GM12878 (cell line): ENCODE measurements around the gene ATP5F1D. TPM values are rescaled to one million over a fixed set of nuclear protein-coding genes. Genes with fewer than 3 reads are reported as not detected.

Source experiments
- BCL3 ChIP-seq: IDR thresholded peaks from 2 replicates; pipeline ENCODE4 v1.6.1; 2011; ENCODE audit warnings: borderline replicate concordance, low read depth, mild to moderate bottlenecking, moderate library complexity, low read length; ENCODE audit not compliant: insufficient read depth, poor library complexity, severe bottlenecking
- BMI1 ChIP-seq: fragments of 450-650 bp; IDR thresholded peaks from 2 replicates; pipeline ENCODE4 v1.6.1; 2016; ENCODE audit warnings: mild to moderate bottlenecking, moderate library complexity, borderline replicate concordance
- CBFB ChIP-seq: IDR thresholded peaks from 2 replicates; pipeline ENCODE4 v1.6.1; 2016; ENCODE audit warnings: antibody characterized with exemption, low read depth
- CHD2 ChIP-seq: IDR thresholded peaks from 2 replicates; pipeline ENCODE4 v1.6.1; 2011; ENCODE audit warnings: low read depth, low read length, improper control_type of control experiment, borderline replicate concordance
- CREB1 ChIP-seq: IDR thresholded peaks from 2 replicates; pipeline ENCODE4 v1.6.1; 2012; ENCODE audit warnings: low read depth, mild to moderate bottlenecking, inconsistent platforms
- CREM ChIP-seq: IDR thresholded peaks from 2 replicates; pipeline ENCODE4 v1.6.1; 2014; ENCODE audit warnings: antibody characterized with exemption, low read depth
- ETV6 ChIP-seq, 2 experiments: fragments of 450-650 bp in 1 of 2; IDR thresholded peaks in 1 of 2; conservative IDR thresholded peaks in 1 of 2; 2 replicates each; pipeline ENCODE4 v1.6.1; 2014; ENCODE audit warnings: antibody characterized with exemption in 1 of 2, borderline replicate concordance in 1 of 2, low read depth in 1 of 2, mild to moderate bottlenecking in 1 of 2, moderate library complexity in 1 of 2
- EZH2 ChIP-seq: IDR thresholded peaks from 2 replicates; pipeline ENCODE4 v1.6.1; 2012; ENCODE audit warnings: low read depth, mild to moderate bottlenecking, control low read depth, inconsistent platforms, low read length, borderline replicate concordance; ENCODE audit not compliant: control insufficient read depth
- FOS ChIP-seq: IDR thresholded peaks from 3 replicates; pipeline ENCODE4 v1.6.1; 2011; ENCODE audit warnings: borderline replicate concordance; ENCODE audit not compliant: insufficient read length; ENCODE audit errors: extremely low read depth
- IKZF2 ChIP-seq, 2 experiments: fragments of 450-650 bp; IDR thresholded peaks; 2 replicates each; pipeline ENCODE4 v1.6.1; 2017; ENCODE audit warnings: mild to moderate bottlenecking in 2 of 2, moderate library complexity in 2 of 2
- KLF5 ChIP-seq: fragments of 450-650 bp; IDR thresholded peaks from 2 replicates; pipeline ENCODE4 v1.6.1; 2014; ENCODE audit warnings: mild to moderate bottlenecking; ENCODE audit not compliant: partially characterized antibody
- MTA2 ChIP-seq: fragments of 450-650 bp; IDR thresholded peaks from 2 replicates; pipeline ENCODE4 v1.6.1; 2016; ENCODE audit warnings: low read depth, mild to moderate bottlenecking, moderate library complexity
- NFIC ChIP-seq: IDR thresholded peaks from 2 replicates; pipeline ENCODE4 v1.6.1; 2012; ENCODE audit warnings: low read depth, mild to moderate bottlenecking, inconsistent platforms, low read length, moderate library complexity
- NFYB ChIP-seq: IDR thresholded peaks from 2 replicates; pipeline ENCODE4 v1.6.1; 2011; ENCODE audit warnings: low read depth, mild to moderate bottlenecking, low read length, improper control_type of control experiment, moderate library complexity; ENCODE audit not compliant: insufficient read depth
- PAX8 ChIP-seq: fragments of 450-650 bp; IDR thresholded peaks from 2 replicates; pipeline ENCODE4 v1.6.1; 2017; ENCODE audit warnings: mild to moderate bottlenecking, moderate library complexity
- PML ChIP-seq: IDR thresholded peaks from 2 replicates; pipeline ENCODE4 v1.6.1; 2012; ENCODE audit warnings: low read length, inconsistent platforms
- RB1 ChIP-seq: fragments of 450-650 bp; formaldehyde crosslinking; IDR thresholded peaks from 2 replicates; pipeline ENCODE4 v1.6.1; 2017; ENCODE audit warnings: mild to moderate bottlenecking, borderline replicate concordance
- RCOR1 ChIP-seq: conservative IDR thresholded peaks from 2 replicates; pipeline ENCODE4 v1.6.1; 2012; ENCODE audit warnings: low read depth, low read length, improper control_type of control experiment
- RFX5 ChIP-seq: IDR thresholded peaks from 2 replicates; pipeline ENCODE4 v1.6.1; 2011; ENCODE audit warnings: low read depth, low read length, improper control_type of control experiment
- RUNX3 ChIP-seq: IDR thresholded peaks from 2 replicates; pipeline ENCODE4 v1.6.1; 2012; ENCODE audit warnings: low read length, inconsistent platforms
- SP1 ChIP-seq: IDR thresholded peaks from one replicate; pipeline ENCODE4 v1.6.1; 2011; ENCODE audit warnings: low read depth, low read length
- SUPT20H ChIP-seq: IDR thresholded peaks from 2 replicates; pipeline ENCODE4 v1.6.1; 2011; ENCODE audit warnings: low read depth, mild to moderate bottlenecking, low read length, moderate library complexity, borderline replicate concordance; ENCODE audit not compliant: control insufficient read depth
- SUZ12 ChIP-seq: fragments of 200-600 bp; sonication (generic); IDR thresholded peaks from one replicate; pipeline ENCODE4 v1.6.1; 2018; ENCODE audit warnings: antibody characterized with exemption, mild to moderate bottlenecking; ENCODE audit not compliant: unreplicated experiment
- TARDBP ChIP-seq: IDR thresholded peaks from 2 replicates; pipeline ENCODE4 v1.6.1; 2016; ENCODE audit warnings: borderline replicate concordance
- TCF12 ChIP-seq: IDR thresholded peaks from 2 replicates; pipeline ENCODE4 v1.6.1; 2011; ENCODE audit warnings: low read depth, mild to moderate bottlenecking, low read length
- TCF3 ChIP-seq: IDR thresholded peaks from 2 replicates; pipeline ENCODE4 v1.6.1; 2012; ENCODE audit warnings: low read depth, mild to moderate bottlenecking, low read length, borderline replicate concordance; ENCODE audit not compliant: insufficient read depth
- ZNF24 ChIP-seq: fragments of 450-650 bp; IDR thresholded peaks from 2 replicates; pipeline ENCODE4 v1.6.1; 2017; ENCODE audit warnings: antibody characterized with exemption, mild to moderate bottlenecking
- ZNF274 ChIP-seq: IDR thresholded peaks from one replicate; pipeline ENCODE4 v1.8.0; 2011; ENCODE audit not compliant: insufficient read length, insufficient read depth
- ZNF384 ChIP-seq: IDR thresholded peaks from 2 replicates; pipeline ENCODE4 v1.6.1; 2012; ENCODE audit warnings: low read depth, mild to moderate bottlenecking, low read length, improper control_type of control experiment, borderline replicate concordance
- ZSCAN29 ChIP-seq: fragments of 450-650 bp; IDR thresholded peaks from 2 replicates; pipeline ENCODE4 v1.6.1; 2017; ENCODE audit warnings: mild to moderate bottlenecking, moderate library complexity
- polyA plus RNA-seq, 11 experiments: library from polyadenylated mRNA; depleted of rRNA in 4 of 11; unstranded in 6 of 11; stranded (reverse) in 5 of 11; fragments of >200 nt; fragmentation: Nextera tagmentation in 4 of 11; fragmentation: Illumina TruSeq in 1 of 11; extraction: Ambion mirVana in 4 of 11; extraction: Trizol in 1 of 11; gene quantifications; 1 replicate in 1 of 11; 2 replicates in 10 of 11; pipeline versions ENCODE4 v1.2.1 to v1.2.3, GENCODE V29; 2011 to 2016; ENCODE audit warnings: inconsistent platforms in 2 of 11, missing spikeins in 2 of 11, low read depth in 1 of 11
- total RNA-seq, 4 experiments: library from RNA; depleted of rRNA in 3 of 4; stranded (reverse); fragments of >200 nt in 3 of 4; fragmentation: Illumina TruSeq in 1 of 4; extraction: Trizol in 1 of 4; gene quantifications; 2 replicates each; pipeline versions ENCODE4 v1.2.1 to v1.2.3, GENCODE V29; 2013 to 2021
- TF ChIP-seq, protein P1 (sequence below): IDR thresholded peaks from 2 replicates; pipeline ENCODE4 v1.6.1; 2012; ENCODE audit warnings: low read depth, low read length, improper control_type of control experiment

ATP5F1D gene
- total and polyA plus RNA-seq, 10 of the 15 experiments (the other 5 are each of a cell fraction or from before 2014, with no cell fraction given), result 7.2 to 357 (median 49.5) TPM

DNA sequence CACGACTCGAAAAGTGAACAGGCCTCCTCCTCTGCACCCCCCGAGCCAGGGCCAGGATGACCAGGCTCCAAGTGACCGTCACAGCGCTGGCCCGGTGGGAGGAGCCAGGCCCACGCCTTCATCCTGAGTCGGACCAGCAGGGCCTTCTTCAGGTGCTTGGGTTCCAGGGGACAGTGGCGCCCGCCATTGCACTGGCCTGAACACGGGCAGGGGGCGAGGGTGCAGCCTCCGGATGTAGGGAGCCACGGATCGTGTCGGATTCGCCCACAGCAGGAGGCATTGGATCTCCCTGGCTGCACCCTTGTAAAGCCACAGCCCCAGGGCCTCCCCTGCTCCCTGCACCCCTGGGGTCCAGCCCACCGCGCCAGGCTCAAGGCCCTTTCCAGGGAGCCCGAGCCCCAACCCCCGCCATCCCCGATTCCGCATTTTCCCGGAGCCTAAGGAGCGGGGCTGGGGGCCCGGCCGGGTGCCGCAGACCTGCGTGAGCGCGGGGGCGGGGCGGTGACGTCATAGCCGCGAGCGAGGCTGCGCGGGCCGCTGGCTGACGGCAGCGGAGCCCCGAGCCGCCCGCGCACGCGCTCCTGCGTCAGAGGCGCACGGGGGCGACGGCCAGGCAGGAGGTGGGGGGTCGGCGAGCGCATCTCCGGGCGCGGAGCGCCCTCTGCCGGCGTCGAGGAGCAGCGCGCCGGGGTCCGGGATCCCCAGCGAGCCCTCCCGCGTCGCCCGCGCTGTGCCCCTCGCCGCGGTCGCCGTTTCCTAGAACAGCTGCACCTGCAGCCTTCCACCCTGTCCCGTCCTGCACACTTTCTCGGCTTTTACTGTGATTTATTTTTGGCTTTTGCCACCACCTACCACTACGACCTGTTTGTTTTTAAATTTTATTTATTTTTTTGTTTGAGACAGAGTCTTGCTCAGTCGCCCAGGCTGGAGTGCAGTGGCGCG lies 1.5 kb upstream of the ATP5F1D start (continued):
- TF ChIP-seq, protein P1, sequence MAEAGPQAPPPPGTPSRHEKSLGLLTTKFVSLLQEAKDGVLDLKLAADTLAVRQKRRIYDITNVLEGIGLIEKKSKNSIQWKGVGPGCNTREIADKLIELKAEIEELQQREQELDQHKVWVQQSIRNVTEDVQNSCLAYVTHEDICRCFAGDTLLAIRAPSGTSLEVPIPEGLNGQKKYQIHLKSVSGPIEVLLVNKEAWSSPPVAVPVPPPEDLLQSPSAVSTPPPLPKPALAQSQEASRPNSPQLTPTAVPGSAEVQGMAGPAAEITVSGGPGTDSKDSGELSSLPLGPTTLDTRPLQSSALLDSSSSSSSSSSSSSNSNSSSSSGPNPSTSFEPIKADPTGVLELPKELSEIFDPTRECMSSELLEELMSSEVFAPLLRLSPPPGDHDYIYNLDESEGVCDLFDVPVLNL, result no peak
- TF ChIP-seq RFX5 (no peak), RCOR1 (no peak), SP1 (peak; percentile 26), BMI1 (no peak), MTA2 (no peak), CREB1 (peak; percentile 95), CREM (peak; percentile 87), TCF3 (no peak), SUPT20H (no peak), ZNF24 (0 out of 2 replicates have a peak, but pooled peaks have one; percentile 58), BCL3 (no peak), KLF5 (peak; percentile 69), TARDBP (no peak), RB1 (peak; percentile 84; the same call in 1 of the 2 replicates), NFYB (no peak), FOS (no peak), ZNF384 (no peak), PAX8 (no peak), TCF12 (peak; percentile 65), ZNF274 (no peak), CBFB (no peak), IKZF2 (IDR thresholded peaks at IDR 0.05) (peak in 1 of 2 experiments; percentile 14; a peak in 1 of 4 replicates), EZH2 (no peak), PML (no peak), NFIC (no peak), CHD2 (peak; percentile 51; the same call in 1 of the 2 replicates), ETV6 (conservative IDR thresholded peaks at IDR 0.05 in 1 of 2, IDR thresholded peaks at IDR 0.05 in 1 of 2; ENCODE audit: borderline replicate concordance in 1 of 2, low read depth in 1 of 2) (no peak), RUNX3 (no peak), SUZ12 (no peak), ZSCAN29 (peak; percentile 45; the same call in 1 of the 2 replicates)
